OCI-LY7 (cell line): Measurements from ENCODE around the gene LRP1-AS.

Source experiments
- CTCF ChIP-seq: fragments of 200-600 bp; sonication (generic); conservative IDR thresholded peaks from 2 replicates; pipeline ENCODE4 v1.5.1; 2014; ENCODE audit warnings: mild to moderate bottlenecking, antibody characterized with exemption, low read length, moderate library complexity, mixed read lengths
- EZH2phosphoT487 ChIP-seq: fragments of 200-600 bp; sonication (generic); IDR thresholded peaks from 2 replicates; pipeline ENCODE4 v1.6.1; 2018; ENCODE audit warnings: low read depth, borderline replicate concordance, mild to moderate bottlenecking, mixed run types, antibody characterized with exemption, low read length, moderate library complexity, mixed read lengths

- TF ChIP-seq CTCF (no peak), EZH2phosphoT487 (no peak)
Measured at GRCh38 chr12:57095440-57095839, 52.0 kb downstream of the LRP1-AS start.
